CD4-positive, alpha-beta T cell treated with Interleukin-10 for 1 hour (primary cell): ENCODE measurements around the gene KLHL34.

Experiments used
- DNase-seq: peaks from one replicate; pipeline ENCODE4 v3.0.0-alpha.2; 2020

The KLHL34 gene

GRCh38 chrX:21645886-21646285 is 12.2 kb downstream of the KLHL34 start:
- DNase-seq: no peak

GRCh38 chrX:21645431-21645830 is 12.7 kb downstream of the KLHL34 start:
- DNase-seq: no peak

GRCh38 chrX:21639775-21640174 is 18.4 kb downstream of the KLHL34 start:
- DNase-seq: no peak

- no peak for DNase-seq
These were observed 19.8 kb downstream of the KLHL34 start for GRCh38 chrX:21638311-21638710.

- DNase-seq: no peak
These were observed 26.1 kb downstream of the KLHL34 start for GRCh38 chrX:21632027-21632426.

GRCh38 chrX:21623778-21624501 is 34.2 kb downstream of the KLHL34 start:
- DNase-seq: no peak

- no peak for DNase-seq
These were observed 37.9 kb downstream of the KLHL34 start for GRCh38 chrX:21620234-21620633.

GRCh38 chrX:21616386-21616785 is 41.7 kb downstream of the KLHL34 start:
- no peak for DNase-seq

- no peak for DNase-seq
These were observed 46.0 kb downstream of the KLHL34 start for GRCh38 chrX:21612154-21612553.

GRCh38 chrX:21610168-21610567 is 48.0 kb downstream of the KLHL34 start:
- no peak for DNase-seq

- no peak for DNase-seq
These were observed 52.1 kb downstream of the KLHL34 start for GRCh38 chrX:21606002-21606401.
